ENCODE measurements around the gene CHD9. TPM values are rescaled to one million over a fixed set of nuclear protein-coding genes. Genes with fewer than 3 reads are reported as not detected.

The CHD9 gene
- total RNA-seq, 6 experiments from 2014 or later, result 19.8 to 44.3 (median 30.2) TPM

DNA sequence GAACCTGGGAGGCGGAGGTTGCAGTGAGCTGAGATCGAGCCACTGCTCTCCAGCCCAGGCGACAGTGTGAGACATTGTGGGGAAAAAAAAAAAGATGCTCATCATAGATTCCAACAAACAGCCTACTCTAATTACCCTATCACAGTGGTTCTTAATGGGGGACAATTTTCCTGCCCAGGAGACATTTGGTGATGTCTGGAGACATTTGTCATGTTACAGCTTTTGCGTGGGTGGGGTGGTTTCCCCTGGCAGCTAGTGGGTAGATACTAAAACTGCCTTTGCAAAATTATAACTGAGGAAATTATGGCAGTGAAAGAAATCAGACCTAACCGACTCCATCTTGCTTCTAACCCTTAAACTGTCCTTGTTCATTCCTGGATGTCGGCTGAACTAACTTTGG, 287.0 kb downstream of the CHD9 start:
- Histone ChIP-seq H3K36me3 (no peaks in the 10 kb centered on the region), H3K27ac (no peak overlapping the region), H3K4me3 (no peak overlapping the region), H3K9me3 (no peaks in the 10 kb centered on the region), H3K4me1 (no peaks in the 10 kb centered on the region), H3K27me3 (no peaks in the 10 kb centered on the region)
- intact Hi-C loops (cut with DNase I), result no loop called here
- 71% methylated on average over 5 of the region's 6 CpGs for WGBS (ENCODE audit: insufficient coverage, low coverage, low lambda C conversion rate, missing lambda C conversion rate)
- TF ChIP-seq, protein P1, sequence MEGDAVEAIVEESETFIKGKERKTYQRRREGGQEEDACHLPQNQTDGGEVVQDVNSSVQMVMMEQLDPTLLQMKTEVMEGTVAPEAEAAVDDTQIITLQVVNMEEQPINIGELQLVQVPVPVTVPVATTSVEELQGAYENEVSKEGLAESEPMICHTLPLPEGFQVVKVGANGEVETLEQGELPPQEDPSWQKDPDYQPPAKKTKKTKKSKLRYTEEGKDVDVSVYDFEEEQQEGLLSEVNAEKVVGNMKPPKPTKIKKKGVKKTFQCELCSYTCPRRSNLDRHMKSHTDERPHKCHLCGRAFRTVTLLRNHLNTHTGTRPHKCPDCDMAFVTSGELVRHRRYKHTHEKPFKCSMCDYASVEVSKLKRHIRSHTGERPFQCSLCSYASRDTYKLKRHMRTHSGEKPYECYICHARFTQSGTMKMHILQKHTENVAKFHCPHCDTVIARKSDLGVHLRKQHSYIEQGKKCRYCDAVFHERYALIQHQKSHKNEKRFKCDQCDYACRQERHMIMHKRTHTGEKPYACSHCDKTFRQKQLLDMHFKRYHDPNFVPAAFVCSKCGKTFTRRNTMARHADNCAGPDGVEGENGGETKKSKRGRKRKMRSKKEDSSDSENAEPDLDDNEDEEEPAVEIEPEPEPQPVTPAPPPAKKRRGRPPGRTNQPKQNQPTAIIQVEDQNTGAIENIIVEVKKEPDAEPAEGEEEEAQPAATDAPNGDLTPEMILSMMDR (IDR thresholded peaks at IDR 0.05), result no peak
- no peak for TF ChIP-seq POLR2A (IDR thresholded peaks at IDR 0.05)
- ATAC-seq (no peak), DNase-seq (no peak)

DNA sequence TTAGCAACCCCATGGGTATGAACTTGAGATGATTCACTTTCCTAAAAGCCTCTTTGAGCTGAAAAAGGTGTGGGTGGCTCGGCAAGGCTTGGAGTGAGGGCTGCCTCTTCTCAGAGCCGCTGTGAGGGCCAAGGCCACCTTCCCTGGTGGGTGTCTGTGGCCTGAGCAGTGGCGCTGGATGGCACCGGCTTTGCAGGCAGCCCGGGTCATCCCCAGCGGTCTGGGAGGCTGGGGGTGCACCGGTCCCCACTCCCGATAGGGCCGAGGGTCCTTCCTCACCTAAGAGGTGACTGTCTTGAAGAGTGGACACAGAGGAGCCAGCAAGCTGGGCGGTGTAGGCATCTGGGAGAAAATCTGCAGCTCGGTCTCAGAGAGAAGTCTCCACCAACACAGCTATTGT, 300.3 kb downstream of the CHD9 start:
- 62% methylated on average over 2 of the region's 11 CpGs for WGBS (ENCODE audit: insufficient coverage, low coverage, low lambda C conversion rate, missing lambda C conversion rate)
- ATAC-seq (no peak), DNase-seq (no peak)
- Histone ChIP-seq H3K27ac (no peak overlapping the region), H3K27me3 (no peaks in the 10 kb centered on the region), H3K36me3 (no peaks in the 10 kb centered on the region), H3K4me3 (no peak overlapping the region), H3K4me1 (no peaks in the 10 kb centered on the region), H3K9me3 (no peaks in the 10 kb centered on the region)
- intact Hi-C loops (cut with DNase I), result no loop called here
- TF ChIP-seq, protein P1 (IDR thresholded peaks at IDR 0.05), result no peak
- TF ChIP-seq POLR2A (IDR thresholded peaks at IDR 0.05), result no peak

DNA sequence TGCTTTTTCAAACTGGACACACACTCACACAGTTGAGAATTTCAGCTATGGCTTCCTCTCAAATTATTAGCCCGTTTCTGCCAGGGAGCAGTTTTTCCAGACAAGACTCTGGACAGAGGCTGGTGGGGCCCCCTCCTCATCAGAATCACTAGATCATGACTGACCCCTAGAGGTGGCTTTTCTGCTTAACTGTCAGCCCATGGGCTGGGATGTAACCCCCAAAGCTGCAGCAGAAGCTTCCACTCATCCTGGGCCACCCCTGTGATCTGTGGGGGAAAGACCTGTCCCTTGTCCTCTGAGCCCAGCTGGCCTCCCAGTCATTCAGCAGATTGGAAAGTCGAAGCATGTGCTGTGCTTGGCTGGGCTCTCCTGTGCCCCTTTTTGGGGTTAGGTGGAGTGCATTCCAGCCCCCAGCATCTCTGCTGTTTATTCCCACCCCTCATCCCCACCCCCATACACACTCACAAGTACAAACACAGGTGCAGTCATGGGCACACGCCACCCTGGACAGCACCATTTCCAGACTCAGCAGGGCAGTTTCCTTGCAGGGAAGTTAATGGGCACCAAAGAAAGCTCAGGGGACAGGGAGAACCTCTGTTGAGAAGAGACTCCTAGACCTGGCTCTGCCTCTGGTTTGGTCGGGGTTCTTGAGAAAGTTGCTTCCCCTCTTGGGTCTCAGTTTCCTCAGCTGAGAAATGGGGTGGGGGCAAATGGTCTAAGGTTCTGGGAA, 301.9 kb downstream of the CHD9 start:
- intact Hi-C loops (cut with DNase I), result no loop called here
- DNase-seq (no peak), ATAC-seq (no peak)
- Histone ChIP-seq H3K4me3 (no peak overlapping the region), H3K4me1 (no peaks in the 10 kb centered on the region), H3K27ac (no peak overlapping the region), H3K36me3 (no peaks in the 10 kb centered on the region), H3K9me3 (no peaks in the 10 kb centered on the region), H3K27me3 (no peaks in the 10 kb centered on the region)
- WGBS (ENCODE audit: insufficient coverage, low coverage, low lambda C conversion rate, missing lambda C conversion rate), result 18% methylated on average over 2 of the region's 4 CpGs
- TF ChIP-seq, protein P1 (IDR thresholded peaks at IDR 0.05), result no peak
- TF ChIP-seq POLR2A (IDR thresholded peaks at IDR 0.05), result no peak

DNA sequence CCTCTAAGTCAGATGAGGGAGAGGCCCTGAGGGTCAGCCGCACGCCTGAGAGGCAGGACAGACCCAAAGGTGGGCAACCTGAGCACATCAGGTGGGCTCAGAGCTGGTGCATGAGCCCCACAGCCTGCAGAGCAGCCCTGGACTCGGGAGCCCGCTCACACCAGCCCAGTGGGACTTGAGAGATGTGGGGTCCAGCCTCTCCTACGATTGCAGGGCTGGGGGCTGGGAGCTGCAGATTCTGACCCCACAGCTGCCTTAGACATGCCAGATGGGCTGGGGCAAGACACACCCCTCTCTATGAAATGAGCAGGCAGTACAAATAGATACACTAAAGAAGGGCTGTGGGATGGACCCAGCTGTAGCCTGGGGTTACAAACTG, 302.4 kb downstream of the CHD9 start:
- WGBS (ENCODE audit: insufficient coverage, low coverage, low lambda C conversion rate, missing lambda C conversion rate), result 20% methylated on average over 1 of the region's 5 CpGs
- H3K27ac ChIP-seq, result no peak overlapping the region
- no peaks in the 10 kb centered on the region for H3K27me3 ChIP-seq
- DNase-seq (no peak), ATAC-seq (no peak)
- intact Hi-C loops (cut with DNase I), result no loop called here
- H3K9me3 ChIP-seq, result no peaks in the 10 kb centered on the region
- H3K36me3 ChIP-seq, result no peaks in the 10 kb centered on the region
- TF ChIP-seq, protein P1 (IDR thresholded peaks at IDR 0.05), result no peak
- TF ChIP-seq POLR2A (IDR thresholded peaks at IDR 0.05), result no peak
- no peak overlapping the region for H3K4me3 ChIP-seq
- H3K4me1 ChIP-seq, result no peaks in the 10 kb centered on the region
